ENCODE data around the gene CYFIP2.
A peak's percentile ranks its signal among the peaks of the same experiment; 100 is the strongest.

Gene CYFIP2

GRCh38 chr5:157362982-157363381, 97.1 kb downstream of the CYFIP2 start:
- no peak for DNase-seq

- DNase-seq, result no peak
Measured at GRCh38 chr5:157365732-157366131, 99.8 kb downstream of the CYFIP2 start.

- DNase-seq, result no peak
Measured at GRCh38 chr5:157366741-157367674, 101.1 kb downstream of the CYFIP2 start.

- DNase-seq, result no peak
Measured at GRCh38 chr5:157369507-157369906, 103.6 kb downstream of the CYFIP2 start.

- no peak for DNase-seq
Measured at GRCh38 chr5:157370967-157371366, 105.0 kb downstream of the CYFIP2 start.

GRCh38 chr5:157371655-157372471, 105.9 kb downstream of the CYFIP2 start:
- DNase-seq, result no peak

- DNase-seq, result no peak
Measured at GRCh38 chr5:157372472-157372822, 106.5 kb downstream of the CYFIP2 start.

GRCh38 chr5:157378509-157378908, 112.6 kb downstream of the CYFIP2 start:
- DNase-seq, result no peak

- DNase-seq, result no peak
Measured at GRCh38 chr5:157379983-157380382, 114.1 kb downstream of the CYFIP2 start.

GRCh38 chr5:157381746-157382145, 115.8 kb downstream of the CYFIP2 start:
- no peak for DNase-seq

- no peak for DNase-seq
Measured at GRCh38 chr5:157382996-157383800, 117.3 kb downstream of the CYFIP2 start.

- DNase-seq, result no peak
Measured at GRCh38 chr5:157384971-157385709, 119.2 kb downstream of the CYFIP2 start.

GRCh38 chr5:157387041-157387563, 121.2 kb downstream of the CYFIP2 start:
- no peak for DNase-seq

GRCh38 chr5:157387683-157388093, 121.8 kb downstream of the CYFIP2 start:
- DNase-seq, result no peak

- no peak for DNase-seq
Measured at GRCh38 chr5:157388111-157388710, 122.3 kb downstream of the CYFIP2 start.

- DNase-seq, result no peak
Measured at GRCh38 chr5:157389103-157389502, 123.2 kb downstream of the CYFIP2 start.

GRCh38 chr5:157390133-157390532, 124.2 kb downstream of the CYFIP2 start:
- DNase-seq, result no peak

- peak; percentile 42 for DNase-seq
Measured at GRCh38 chr5:157390551-157391297, 124.8 kb downstream of the CYFIP2 start.

GRCh38 chr5:157398305-157398704, 132.4 kb downstream of the CYFIP2 start:
- DNase-seq, result no peak

GRCh38 chr5:157400741-157401495, 135.0 kb downstream of the CYFIP2 start:
- no peak for DNase-seq
